Endothelial cell of umbilical vein (primary cell): ENCODE results near the gene CCR8. TPM values are rescaled to one million over a fixed set of nuclear protein-coding genes. Genes with fewer than 3 reads are reported as not detected.

ENCODE experiments used
- BruUV-seq: library from RNA; stranded (reverse); fragments of 400-500 nt; replicated peaks from 2 replicates; lab custom pipeline; 2021; lab: Mats Ljungman, UMichigan
- CTCF ChIA-PET: fragments of 300-600, 350-600 bp; sonication (Branson Sonifier 250); formaldehyde crosslinking; loops from one replicate; lab custom pipeline; 2021; ENCODE audit warnings: antibody characterized with exemption, inconsistent platforms; lab: Charles Lee
- POLR2A ChIA-PET: fragments of 300-600, 350-600 bp; sonication (Branson Sonifier 250); formaldehyde crosslinking; loops from one replicate; lab custom pipeline; 2021; ENCODE audit warnings: antibody characterized with exemption, inconsistent platforms; lab: Charles Lee
- DNase-seq: peaks from one replicate; pipeline ENCODE4 v3.0.0-alpha.2; 2011; ENCODE audit warnings: low read depth, low spot score
- FAIRE-seq: peaks from 2 replicates; lab custom pipeline; 2011; peaks lifted over from hg19 to GRCh38; lab: Jason Lieb, UNC
- H2AFZ ChIP-seq: 2 replicates; pipeline ENCODE4 v1.6.0; 2012; ENCODE audit warnings: low read depth, low read length, control low read depth, inconsistent platforms
- H3K27ac ChIP-seq: 2 replicates; pipeline ENCODE4 v1.5.1; 2011; ENCODE audit warnings: low read depth, mild to moderate bottlenecking, control low read depth, low read length, moderate library complexity; ENCODE audit not compliant: insufficient read depth
- H3K27me3 ChIP-seq, 2 experiments: 2 replicates each; pipeline versions ENCODE4 v1.6.0 to v1.6.1; 2011; ENCODE audit warnings: low read length in 2 of 2, mixed read lengths in 1 of 2; ENCODE audit not compliant: control insufficient read depth in 2 of 2, insufficient read depth in 2 of 2
- H3K36me3 ChIP-seq, 2 experiments: 2 replicates in 1 of 2; 3 replicates in 1 of 2; pipeline ENCODE4 v1.5.1; 2011; ENCODE audit warnings: low read length in 2 of 2, mild to moderate bottlenecking in 1 of 2, moderate library complexity in 1 of 2; ENCODE audit not compliant: control insufficient read depth in 2 of 2, insufficient read depth in 2 of 2; ENCODE audit errors: extremely low read depth in 1 of 2
- H3K4me1 ChIP-seq: 3 replicates; pipeline ENCODE4 v1.5.1; 2011; ENCODE audit warnings: mild to moderate bottlenecking, low read length; ENCODE audit not compliant: control insufficient read depth, insufficient read depth; ENCODE audit errors: extremely low read depth
- H3K4me2 ChIP-seq: 2 replicates; pipeline ENCODE4 v1.6.1; 2011; ENCODE audit warnings: low read length, control low read depth, mixed read lengths; ENCODE audit not compliant: insufficient read depth
- H3K4me3 ChIP-seq, 3 experiments: fragments of 200-600 bp in 1 of 3; sonication (generic), shearing (Covaris generic) in 1 of 3; replicated peaks in 1 of 3; 2 replicates each; pipeline ENCODE4 v1.5.1; 2011 to 2016; ENCODE audit warnings: control low read depth in 3 of 3, low read length in 3 of 3, mild to moderate bottlenecking in 2 of 3, inconsistent platforms in 1 of 3, low read depth in 1 of 3, moderate library complexity in 1 of 3; ENCODE audit not compliant: insufficient read depth in 1 of 3
- H3K79me2 ChIP-seq: 2 replicates; pipeline ENCODE4 v1.6.0; 2012; ENCODE audit warnings: low read length, inconsistent platforms; ENCODE audit not compliant: control insufficient read depth, insufficient read depth
- H3K9ac ChIP-seq: replicated peaks from 2 replicates; pipeline ENCODE3; 2011; ENCODE audit warnings: low read length, control low read depth; ENCODE audit not compliant: insufficient read depth; ENCODE audit errors: extremely low read depth
- H3K9me1 ChIP-seq: replicated peaks from 3 replicates; pipeline ENCODE4 v1.6.0; 2011; ENCODE audit warnings: mild to moderate bottlenecking, low read length; ENCODE audit not compliant: control insufficient read depth, insufficient read depth; ENCODE audit errors: extremely low read depth
- H3K9me3 ChIP-seq: replicated peaks from 2 replicates; pipeline ENCODE4 v1.5.1; 2012; ENCODE audit warnings: low read length, inconsistent platforms; ENCODE audit not compliant: control insufficient read depth, insufficient read depth
- H4K20me1 ChIP-seq: replicated peaks from 2 replicates; pipeline ENCODE3; 2011; ENCODE audit warnings: mild to moderate bottlenecking, low read length; ENCODE audit not compliant: control insufficient read depth, insufficient read depth; ENCODE audit errors: extremely low read depth
- EZH2 ChIP-seq: IDR thresholded peaks from 2 replicates; pipeline ENCODE4 v1.6.1; 2012; ENCODE audit warnings: borderline replicate concordance, low read depth, mild to moderate bottlenecking, moderate library complexity, low read length, inconsistent platforms; ENCODE audit not compliant: severe bottlenecking
- FOS ChIP-seq: IDR thresholded peaks from 2 replicates; pipeline ENCODE4 v1.6.1; 2011; ENCODE audit warnings: mild to moderate bottlenecking, low read length, moderate library complexity, borderline replicate concordance; ENCODE audit not compliant: insufficient read depth
- GATA2 ChIP-seq: IDR thresholded peaks from 2 replicates; pipeline ENCODE4 v1.7.0; 2011; ENCODE audit warnings: low read depth, mild to moderate bottlenecking, moderate library complexity, mixed read lengths, low read length; ENCODE audit not compliant: insufficient read length, insufficient read depth
- POLR2A ChIP-seq: IDR thresholded peaks from 2 replicates; pipeline ENCODE4 v1.6.1; 2012; ENCODE audit warnings: low read depth, mild to moderate bottlenecking, control low read depth, low read length
- POLR2AphosphoS5 ChIP-seq: IDR thresholded peaks from 2 replicates; pipeline ENCODE4 v1.6.1; 2012; ENCODE audit warnings: low read depth, mild to moderate bottlenecking, control low read depth, low read length, moderate library complexity; ENCODE audit not compliant: insufficient read depth
- dilution Hi-C: fragments of 300-500 bp; cut with MboI; formaldehyde crosslinking; loops from one replicate; pipeline ENCODE4 v1.15.0; 2019; ENCODE audit warnings: low sequenced_read_pairs; ENCODE audit not compliant: extremely low pct_ligation_motif_present
- intact Hi-C: fragments of 100-400 bp; cut with micrococcal nuclease; formaldehyde crosslinking; loops from one replicate; pipeline ENCODE4 v1.10.0; 2022
- polyA plus RNA-seq, 4 experiments: library from polyadenylated mRNA; depleted of rRNA in 3 of 4; stranded (reverse) in 3 of 4; unstranded in 1 of 4; fragments of >200 nt; gene quantifications; 2 replicates each; pipeline versions ENCODE4 v1.2.1 to v1.2.3, GENCODE V29; 2011 to 2012; ENCODE audit warnings: missing spikeins in 1 of 4
- total RNA-seq: library from RNA; stranded (reverse); gene quantifications from 2 replicates; pipeline ENCODE4 v1.2.3, GENCODE V29; 2021
- TF ChIP-seq, protein P1 (sequence below), 2 donors: IDR thresholded peaks; 1 replicate in 1 of 2; 2 replicates in 1 of 2; pipeline ENCODE4 v1.5.1; 2011; ENCODE audit warnings: low read length in 2 of 2, mild to moderate bottlenecking in 2 of 2, moderate library complexity in 2 of 2, control low read depth in 1 of 2, inconsistent platforms in 1 of 2, low read depth in 1 of 2; ENCODE audit not compliant: insufficient read depth in 1 of 2; ENCODE audit errors: extremely low read depth in 1 of 2

Gene CCR8
- total and polyA plus RNA-seq, 2 donors (not counting 3 experiments of a cell fraction or from before 2014, with no cell fraction given): not detected

DNA sequence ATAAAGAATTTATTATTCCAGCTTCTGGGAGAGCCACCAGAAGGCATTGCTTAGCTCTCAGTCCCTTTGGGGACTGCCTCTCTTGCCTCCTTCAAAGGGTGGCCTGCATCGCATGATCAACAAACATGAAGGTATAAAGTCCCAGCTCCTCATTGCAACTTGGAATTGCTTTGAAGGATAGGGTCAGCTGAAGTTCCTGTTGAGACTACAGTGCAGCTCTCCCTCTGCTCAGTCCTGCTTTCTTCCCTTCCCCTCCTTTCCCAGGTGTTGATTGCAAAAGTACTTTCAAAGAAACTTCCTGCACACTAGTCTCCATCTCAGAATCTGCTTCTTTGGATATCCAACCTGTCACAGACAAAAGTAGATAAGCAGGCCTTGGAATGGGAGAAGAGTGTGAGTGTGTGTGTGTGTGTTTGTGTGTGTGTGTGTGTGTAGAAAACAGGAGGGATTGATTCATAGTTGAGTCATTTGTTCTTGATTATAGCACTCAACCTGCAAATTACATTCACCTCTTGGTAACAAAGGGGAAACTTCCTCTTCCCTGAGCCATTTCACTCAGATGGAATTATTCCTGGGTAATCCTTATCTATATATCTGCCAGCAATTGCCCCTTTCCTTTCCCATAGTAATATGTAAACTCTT lies 13.7 kb downstream of the CCR8 start:
- no peaks in the 10 kb centered on the region for H4K20me1 ChIP-seq
- no peak overlapping the region for H3K4me2 ChIP-seq
- no peaks in the 10 kb centered on the region for H3K79me2 ChIP-seq
- TF ChIP-seq FOS (peak; percentile 42), GATA2 (peak; percentile 65), POLR2AphosphoS5 (no peak), EZH2 (no peak), POLR2A (no peak)
- TF ChIP-seq, protein P1, sequence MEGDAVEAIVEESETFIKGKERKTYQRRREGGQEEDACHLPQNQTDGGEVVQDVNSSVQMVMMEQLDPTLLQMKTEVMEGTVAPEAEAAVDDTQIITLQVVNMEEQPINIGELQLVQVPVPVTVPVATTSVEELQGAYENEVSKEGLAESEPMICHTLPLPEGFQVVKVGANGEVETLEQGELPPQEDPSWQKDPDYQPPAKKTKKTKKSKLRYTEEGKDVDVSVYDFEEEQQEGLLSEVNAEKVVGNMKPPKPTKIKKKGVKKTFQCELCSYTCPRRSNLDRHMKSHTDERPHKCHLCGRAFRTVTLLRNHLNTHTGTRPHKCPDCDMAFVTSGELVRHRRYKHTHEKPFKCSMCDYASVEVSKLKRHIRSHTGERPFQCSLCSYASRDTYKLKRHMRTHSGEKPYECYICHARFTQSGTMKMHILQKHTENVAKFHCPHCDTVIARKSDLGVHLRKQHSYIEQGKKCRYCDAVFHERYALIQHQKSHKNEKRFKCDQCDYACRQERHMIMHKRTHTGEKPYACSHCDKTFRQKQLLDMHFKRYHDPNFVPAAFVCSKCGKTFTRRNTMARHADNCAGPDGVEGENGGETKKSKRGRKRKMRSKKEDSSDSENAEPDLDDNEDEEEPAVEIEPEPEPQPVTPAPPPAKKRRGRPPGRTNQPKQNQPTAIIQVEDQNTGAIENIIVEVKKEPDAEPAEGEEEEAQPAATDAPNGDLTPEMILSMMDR (IDR thresholded peaks at IDR 0.05; ENCODE audit: extremely low read depth in 1 of 2, insufficient read depth in 1 of 2, low read depth in 1 of 2, low read length in 2 of 2): no peak
- H3K4me1 ChIP-seq: no peaks in the 10 kb centered on the region
- no peak overlapping the region for H2AFZ ChIP-seq
- peaks cover 4 to 6% of the 10 kb centered on the region in 2 experiments for H3K27me3 ChIP-seq
- H3K9ac ChIP-seq: no peak overlapping the region
- H3K36me3 ChIP-seq: no peaks in the 10 kb centered on the region
- intact Hi-C loops: no loop called here
- H3K9me3 ChIP-seq: no peaks in the 10 kb centered on the region
- no peaks in the 10 kb centered on the region for H3K9me1 ChIP-seq
- FAIRE-seq (no peak), DNase-seq (peak; percentile 6)
- no TSS peak for BruUV-seq
- POLR2A ChIA-PET: no interaction called here
- H3K4me3 ChIP-seq: no peak overlapping the region
- dilution Hi-C loops: no loop called here
- CTCF ChIA-PET: no interaction called here
- no peak overlapping the region for H3K27ac ChIP-seq
